Measurements from ENCODE around the gene OR51A2. TPM values are rescaled to one million over a fixed set of nuclear protein-coding genes. Genes with fewer than 3 reads are reported as not detected.

OR51A2 gene
- total RNA-seq, 1 donor from 2014 or later, result not detected

Other genes starting within 250 kb of the OR51A2 start
- not detected for gene OR51F1, start 185.8 kb downstream of the OR51A2 start, total RNA-seq
- gene OR52R1, start 151.3 kb downstream of the OR51A2 start, total RNA-seq, result not detected
- not detected for gene OR51F2, start 134.4 kb downstream of the OR51A2 start, total RNA-seq
- gene OR51S1, start 106.5 kb downstream of the OR51A2 start, total RNA-seq, result not detected
- not detected for gene OR51T1, start 73.8 kb downstream of the OR51A2 start, total RNA-seq
- gene OR51A7, start 51.9 kb downstream of the OR51A2 start, total RNA-seq, result not detected
- gene OR51G2, start 36.4 kb downstream of the OR51A2 start, total RNA-seq, result not detected
- not detected for gene OR51G1, start 31.4 kb downstream of the OR51A2 start, total RNA-seq
- not detected for gene OR51A4, start 8.1 kb downstream of the OR51A2 start, total RNA-seq
- not detected for gene OR51L1, start 39.1 kb upstream of the OR51A2 start, total RNA-seq
- not detected for gene OR52J3, start 90.8 kb upstream of the OR51A2 start, total RNA-seq
- not detected for gene OR52E2, start 103.9 kb upstream of the OR51A2 start, total RNA-seq
- gene OR52E1, start 113.9 kb upstream of the OR51A2 start, total RNA-seq, result not detected
- gene OR52A5, start 182.6 kb upstream of the OR51A2 start, total RNA-seq, result not detected
- not detected for gene OR52A1, start 199.0 kb upstream of the OR51A2 start, total RNA-seq
- not detected for gene OR51V1, start 245.0 kb upstream of the OR51A2 start, total RNA-seq

Data from mucosa of gallbladder (tissue), 1 donor.